ENCODE results near the gene SECTM1. TPM values are rescaled to one million over a fixed set of nuclear protein-coding genes. Genes with fewer than 3 reads are reported as not detected.

The SECTM1 gene
- total and polyA plus RNA-seq, 9 of the 15 experiments (the other 6 are each of a cell fraction or from before 2014, with no cell fraction given): 0.11 to 0.46 (median 0.18) TPM; not detected in 6

GRCh38 chr17:82367724-82368524, 34.4 kb upstream of the SECTM1 start (continued):
- TF ChIP-seq BCLAF1 (IDR thresholded peaks at IDR 0.05; ENCODE audit: borderline replicate concordance in 1 of 2, control insufficient read depth in 1 of 2, low read depth in 2 of 2, low read length in 1 of 2) (no peak), FIP1L1 (IDR thresholded peaks at IDR 0.05; ENCODE audit: low read depth, low read length, poor library complexity, severe bottlenecking) (no peak), ZNF668 (CRISPR knock-in tag; IDR thresholded peaks at IDR 0.05) (no peak), MCM2 (IDR thresholded peaks at IDR 0.05; ENCODE audit: low read depth) (no peak), AFF1 (IDR thresholded peaks at IDR 0.05; ENCODE audit: low read depth in 1 of 2, partially characterized antibody in 2 of 2) (peak; percentile 1 to 62), PCBP2 (IDR thresholded peaks at IDR 0.05; ENCODE audit: low read depth, low read length, poor library complexity, severe bottlenecking) (no peak), ZBTB5 (IDR thresholded peaks at IDR 0.05) (peak; percentile 90), PTBP1 (IDR thresholded peaks at IDR 0.05; ENCODE audit: low read depth, low read length) (no peak), ZNF274 (IDR thresholded peaks at IDR 0.05; ENCODE audit: borderline replicate concordance, low read depth, low read length) (no peak), MLLT1 (IDR thresholded peaks at IDR 0.05) (peak in 1 of 2 experiments; percentile 96; a peak in 2 of 4 replicates), ZNF79 (CRISPR knock-in tag; IDR thresholded peaks at IDR 0.05; ENCODE audit: low read depth) (no peak), MTF1 (CRISPR knock-in tag; IDR thresholded peaks at IDR 0.05; ENCODE audit: borderline replicate concordance) (no peak)
